Peyer's patch (tissue), 4 donors: ENCODE measurements around the gene ZNF587. TPM values are rescaled to one million over a fixed set of nuclear protein-coding genes. Genes with fewer than 3 reads are reported as not detected.
"Not testable (repeated sequence)": the region's sequence is repeated elsewhere in the genome, so short reads cannot be mapped to it uniquely, and the experiment has no call there.

ENCODE experiments used
- DNase-seq, 3 donors: peaks; one replicate each; pipeline ENCODE4 v3.0.0-alpha.2; 2017 to 2019
- H3K27ac ChIP-seq, 4 donors: fragments of 200-600 bp; sonication (generic); one replicate each; pipeline ENCODE4 v1.5.1; 2016 to 2019
- H3K27me3 ChIP-seq, 2 donors: fragments of 200-600 bp; sonication (generic); one replicate each; pipeline ENCODE4 v1.5.1; 2019
- H3K36me3 ChIP-seq, 3 donors: fragments of 200-600 bp; sonication (generic); one replicate each; pipeline ENCODE4 v1.5.1; 2016 to 2019
- H3K4me1 ChIP-seq, 4 donors: fragments of 200-600 bp; sonication (generic); one replicate each; pipeline ENCODE4 v1.5.1; 2016 to 2019
- H3K4me3 ChIP-seq, 4 donors: fragments of 200-600 bp; sonication (generic); 1 replicate in 3 of 4; 2 replicates in 1 of 4; pipeline ENCODE4 v1.5.1; 2016 to 2019; ENCODE audit warnings: mild to moderate bottlenecking in 1 of 4
- H3K9me3 ChIP-seq, 4 donors: fragments of 200-600 bp; sonication (generic); one replicate each; pipeline ENCODE4 v1.5.1; 2016 to 2019; ENCODE audit warnings: mild to moderate bottlenecking in 1 of 4
- POLR2A ChIP-seq, 2 donors: fragments of 450-650 bp; IDR thresholded peaks; one replicate each; pipeline ENCODE4 v1.5.1; 2017; ENCODE audit warnings: antibody characterized with exemption in 2 of 2, mild to moderate bottlenecking in 2 of 2, moderate library complexity in 2 of 2
- total RNA-seq, 4 donors: library from RNA; depleted of rRNA; stranded (reverse); fragments of >200 nt; gene quantifications; one replicate each; pipeline ENCODE4 v1.1.0, GENCODE V29; 2016
- TF ChIP-seq, protein P1 (sequence below), 6 experiments: fragments of 450-650 bp in 4 of 6; fragments of 200-600 bp in 2 of 6; sonication (generic) in 1 of 6; IDR thresholded peaks; one replicate each; pipeline ENCODE4 v1.5.1; 2017 to 2019; ENCODE audit warnings: antibody characterized with exemption in 6 of 6, mild to moderate bottlenecking in 3 of 6, moderate library complexity in 1 of 6

Gene ZNF587
- total RNA-seq, result 10 to 100 TPM; 35.7 to 74.7 (median 62.8) TPM

DNA sequence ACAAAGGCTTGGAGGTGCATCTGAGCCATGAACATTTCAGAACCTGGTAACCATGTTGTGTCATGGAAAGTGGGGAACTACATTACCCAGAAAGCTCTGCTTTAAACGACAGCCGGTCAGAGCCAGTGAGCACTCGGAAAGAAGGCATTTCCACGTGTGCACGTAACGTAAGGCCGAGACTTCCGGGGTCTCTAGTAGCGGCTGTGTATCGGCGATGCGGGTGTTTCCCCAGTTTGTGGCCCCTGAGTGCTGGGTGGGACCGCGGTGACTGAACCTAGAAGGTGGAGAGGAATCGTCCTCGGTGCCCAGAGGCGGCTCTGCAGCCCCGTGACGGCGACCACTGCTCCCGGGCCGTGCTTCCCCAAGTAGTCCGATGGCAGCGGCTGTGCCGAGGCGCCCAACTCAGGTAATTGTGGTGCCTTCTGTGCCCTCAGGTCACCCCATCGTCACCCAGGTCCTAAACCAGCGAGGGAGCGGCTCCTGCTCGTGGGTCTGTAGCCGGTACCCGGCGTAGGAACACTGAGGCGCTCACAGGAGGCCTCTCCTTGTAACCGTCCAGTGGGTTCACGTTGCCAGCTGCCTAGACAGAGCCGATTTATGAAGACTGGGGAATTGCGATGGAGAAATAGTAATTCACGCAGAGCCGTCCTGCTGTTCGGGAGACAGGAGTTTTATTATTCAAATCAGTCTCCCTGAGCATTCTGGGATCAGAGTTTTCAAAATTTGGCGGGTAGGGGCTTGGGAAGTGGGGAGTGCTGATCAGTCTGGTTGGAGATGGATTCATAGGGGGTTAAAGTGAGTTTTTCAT, at the start of gene ZNF587:
Gene ZNF587, plus strand, starts transcription at position 194 of the 808 bp plus-strand sequence. Its CDS starts 180 bp downstream, at position 374.
- peak; percentile 78 to 91 (median 80) for DNase-seq
- Histone ChIP-seq H3K4me3 (peak within 1 kb of the TSS; percentile 57 to 85 (median 75)), H3K27ac (peak within 1 kb of the TSS; percentile 68 to 85 (median 76)), H3K36me3 (peaks cover 0 to 24% (median 0%) of the 10 kb centered on the region in 3 donors), H3K4me1 (peaks cover 0 to 26% (median 8%) of the 10 kb centered on the region in 4 donors)
- not testable (repeated sequence) for H3K27me3 ChIP-seq, H3K9me3 ChIP-seq
- TF ChIP-seq POLR2A (IDR thresholded peaks at IDR 0.05), result peak; percentile 53 to 61
- TF ChIP-seq, protein P1, sequence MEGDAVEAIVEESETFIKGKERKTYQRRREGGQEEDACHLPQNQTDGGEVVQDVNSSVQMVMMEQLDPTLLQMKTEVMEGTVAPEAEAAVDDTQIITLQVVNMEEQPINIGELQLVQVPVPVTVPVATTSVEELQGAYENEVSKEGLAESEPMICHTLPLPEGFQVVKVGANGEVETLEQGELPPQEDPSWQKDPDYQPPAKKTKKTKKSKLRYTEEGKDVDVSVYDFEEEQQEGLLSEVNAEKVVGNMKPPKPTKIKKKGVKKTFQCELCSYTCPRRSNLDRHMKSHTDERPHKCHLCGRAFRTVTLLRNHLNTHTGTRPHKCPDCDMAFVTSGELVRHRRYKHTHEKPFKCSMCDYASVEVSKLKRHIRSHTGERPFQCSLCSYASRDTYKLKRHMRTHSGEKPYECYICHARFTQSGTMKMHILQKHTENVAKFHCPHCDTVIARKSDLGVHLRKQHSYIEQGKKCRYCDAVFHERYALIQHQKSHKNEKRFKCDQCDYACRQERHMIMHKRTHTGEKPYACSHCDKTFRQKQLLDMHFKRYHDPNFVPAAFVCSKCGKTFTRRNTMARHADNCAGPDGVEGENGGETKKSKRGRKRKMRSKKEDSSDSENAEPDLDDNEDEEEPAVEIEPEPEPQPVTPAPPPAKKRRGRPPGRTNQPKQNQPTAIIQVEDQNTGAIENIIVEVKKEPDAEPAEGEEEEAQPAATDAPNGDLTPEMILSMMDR (IDR thresholded peaks at IDR 0.05), result peak in 1 of 6 experiments; percentile 2

DNA sequence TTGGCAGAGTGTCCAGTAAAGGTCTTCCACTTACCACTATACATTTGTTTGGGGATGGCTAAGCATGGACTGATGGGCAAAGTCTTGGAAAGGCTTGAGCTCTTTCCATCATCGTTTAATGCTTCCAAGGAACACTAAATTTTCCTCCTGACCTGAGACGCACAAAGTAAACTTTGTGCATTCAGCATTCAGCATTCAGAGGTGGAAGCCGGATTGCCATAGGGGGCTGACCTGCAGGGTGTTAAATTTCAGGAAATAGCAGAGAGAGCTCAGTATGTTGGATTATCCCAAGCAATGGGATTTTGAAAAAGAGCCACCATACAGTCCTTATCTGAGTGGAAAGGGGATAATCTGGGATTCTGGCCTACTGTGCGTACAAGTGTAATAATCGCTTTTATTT, 49.0 kb upstream of the ZNF587 start:
- H3K9me3 ChIP-seq, result no peaks in the 10 kb centered on the region
- H3K4me1 ChIP-seq, result peaks cover 0 to 29% (median 0%) of the 10 kb centered on the region in 4 donors
- peaks cover 0 to 8% (median 0%) of the 10 kb centered on the region in 3 donors for H3K36me3 ChIP-seq
- TF ChIP-seq, protein P1 (IDR thresholded peaks at IDR 0.05), result no peak
- no peak for TF ChIP-seq POLR2A (IDR thresholded peaks at IDR 0.05)
- no peaks in the 10 kb centered on the region for H3K27me3 ChIP-seq
- H3K4me3 ChIP-seq, result no peak overlapping the region
- H3K27ac ChIP-seq, result no peak overlapping the region
- DNase-seq, result no peak

DNA sequence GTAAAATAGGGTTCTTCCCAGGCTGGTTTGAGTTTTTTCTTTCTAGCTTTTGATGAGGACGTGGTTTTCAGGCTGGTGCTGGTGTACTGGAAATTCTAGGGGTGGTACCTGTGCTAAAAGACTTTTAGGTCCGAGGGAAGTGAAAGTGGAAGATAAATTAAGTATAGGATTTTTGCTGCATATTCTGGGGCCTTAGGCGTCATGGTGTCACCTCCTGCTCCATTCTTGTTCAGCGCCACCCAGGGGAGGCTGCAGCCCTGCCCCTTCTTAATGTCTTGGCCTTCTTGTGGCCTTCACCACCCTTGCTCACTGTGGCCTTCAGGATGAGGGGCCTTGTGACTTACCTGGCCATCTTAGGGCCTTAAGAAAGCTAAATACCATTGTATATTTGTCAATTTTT, 47.4 kb upstream of the ZNF587 start:
- no peak for TF ChIP-seq POLR2A (IDR thresholded peaks at IDR 0.05)
- TF ChIP-seq, protein P1 (IDR thresholded peaks at IDR 0.05), result no peak
- Histone ChIP-seq H3K27me3 (no peaks in the 10 kb centered on the region), H3K9me3 (no peaks in the 10 kb centered on the region), H3K27ac (peak overlapping the region in 1 of 4 donors; percentile 8), H3K4me1 (peaks cover 0 to 29% (median 0%) of the 10 kb centered on the region in 4 donors), H3K36me3 (peaks cover 0 to 15% (median 0%) of the 10 kb centered on the region in 3 donors), H3K4me3 (no peak overlapping the region)
- no peak for DNase-seq

DNA sequence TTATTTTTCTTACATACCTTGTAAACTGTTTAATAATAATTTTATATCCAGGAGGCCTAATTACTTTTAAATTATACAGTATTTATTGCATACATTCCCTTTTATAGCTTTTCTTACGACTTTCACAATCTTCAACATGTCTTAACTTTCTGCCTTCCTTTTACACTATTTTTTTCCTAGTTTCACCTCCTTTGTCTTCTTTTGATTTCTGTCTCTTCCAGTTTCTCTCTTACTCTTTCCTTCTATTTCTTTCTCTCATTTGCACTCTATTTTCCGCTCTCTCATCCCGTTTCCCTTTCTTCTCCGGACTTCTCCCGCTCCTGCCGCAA, 46.4 kb upstream of the ZNF587 start:
- Histone ChIP-seq H3K27me3 (no peaks in the 10 kb centered on the region), H3K4me1 (peaks cover 0 to 29% (median 0%) of the 10 kb centered on the region in 4 donors), H3K36me3 (peaks cover 0 to 24% (median 0%) of the 10 kb centered on the region in 3 donors), H3K27ac (peak overlapping the region in 2 of 4 donors; percentile 60 to 78), H3K4me3 (peak overlapping the region in 3 of 4 donors; percentile 35 to 60 (median 53)), H3K9me3 (no peaks in the 10 kb centered on the region)
- no peak for DNase-seq
- TF ChIP-seq POLR2A (IDR thresholded peaks at IDR 0.05), result no peak
- TF ChIP-seq, protein P1 (IDR thresholded peaks at IDR 0.05), result no peak

DNA sequence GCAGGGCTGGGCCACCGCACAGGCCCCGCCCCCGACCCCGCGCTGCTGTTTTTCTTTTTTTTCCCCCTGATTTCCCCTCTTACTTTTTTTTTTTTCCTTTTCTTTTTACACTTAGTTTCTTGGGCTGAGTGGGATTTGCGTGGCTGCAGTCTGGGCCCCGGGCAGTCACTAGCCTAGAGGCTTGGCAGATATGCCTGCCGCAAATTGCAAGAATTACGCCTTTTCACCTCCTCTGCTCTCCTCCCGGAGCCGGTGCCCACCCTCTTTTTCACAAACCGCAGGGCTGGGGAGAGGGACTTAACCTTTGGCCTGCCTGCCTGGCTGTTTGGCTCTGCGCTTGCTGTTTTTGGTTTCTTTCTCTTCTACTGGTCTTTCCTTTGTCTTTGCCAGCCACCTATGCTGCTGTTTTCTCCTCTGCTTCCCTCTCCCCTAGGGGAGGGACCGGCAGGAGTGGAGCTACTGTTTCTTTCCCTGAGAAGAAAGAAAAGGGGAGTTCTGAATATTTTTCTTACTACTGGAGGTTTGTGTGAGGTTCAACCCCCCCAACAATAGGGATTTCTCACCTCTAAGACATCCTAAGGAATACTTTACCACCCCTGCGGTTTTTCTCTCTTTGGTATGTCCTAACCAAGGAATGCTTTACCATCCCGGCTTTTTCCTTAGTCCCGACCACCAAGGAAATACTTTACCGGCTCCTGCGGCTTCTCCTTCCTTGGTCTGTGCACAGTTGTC, 45.9 kb upstream of the ZNF587 start:
- peak overlapping the region; percentile 48 to 78 (median 62) for H3K27ac ChIP-seq
- peak in 1 of 3 donors; percentile 59 for DNase-seq
- peaks cover 0 to 28% (median 0%) of the 10 kb centered on the region in 3 donors for H3K36me3 ChIP-seq
- peaks cover 0 to 29% (median 0%) of the 10 kb centered on the region in 4 donors for H3K4me1 ChIP-seq
- peak overlapping the region; percentile 29 to 60 (median 44) for H3K4me3 ChIP-seq
- H3K27me3 ChIP-seq, result no peaks in the 10 kb centered on the region
- TF ChIP-seq POLR2A (IDR thresholded peaks at IDR 0.05), result no peak
- TF ChIP-seq, protein P1 (IDR thresholded peaks at IDR 0.05), result no peak
- H3K9me3 ChIP-seq, result no peaks in the 10 kb centered on the region
